ENCODE results near the gene HADH.

DNA sequence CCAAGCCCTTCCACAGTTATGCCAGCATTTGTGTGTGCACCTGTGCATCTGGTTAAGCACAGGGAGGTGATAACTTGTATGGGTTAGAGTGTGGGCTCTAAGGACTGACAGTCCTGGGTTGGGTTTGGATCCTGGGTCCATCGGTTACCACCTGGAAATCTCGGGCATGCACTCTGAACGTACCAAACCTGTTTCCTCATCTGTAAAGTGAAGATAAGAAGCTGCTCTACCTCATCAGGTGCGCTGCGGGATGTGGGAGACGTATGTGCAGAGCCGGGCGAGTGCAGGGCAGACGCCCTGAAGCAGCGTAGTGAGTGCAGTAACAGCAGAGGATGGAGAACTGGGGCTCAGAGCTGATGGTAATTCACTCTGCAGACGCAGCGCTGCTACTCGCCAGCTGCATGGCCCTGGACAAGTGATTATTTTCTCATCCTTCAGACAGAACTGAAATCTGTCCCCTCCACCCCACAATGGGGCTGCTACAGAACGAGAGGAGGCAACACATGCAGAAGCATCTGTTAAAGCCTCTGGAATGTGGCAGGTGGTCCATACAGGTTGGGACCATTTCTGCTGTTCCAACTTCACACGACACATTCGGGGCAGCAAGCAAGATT, 64.4 kb downstream of the HADH start:
- TF ChIP-seq, protein P1, sequence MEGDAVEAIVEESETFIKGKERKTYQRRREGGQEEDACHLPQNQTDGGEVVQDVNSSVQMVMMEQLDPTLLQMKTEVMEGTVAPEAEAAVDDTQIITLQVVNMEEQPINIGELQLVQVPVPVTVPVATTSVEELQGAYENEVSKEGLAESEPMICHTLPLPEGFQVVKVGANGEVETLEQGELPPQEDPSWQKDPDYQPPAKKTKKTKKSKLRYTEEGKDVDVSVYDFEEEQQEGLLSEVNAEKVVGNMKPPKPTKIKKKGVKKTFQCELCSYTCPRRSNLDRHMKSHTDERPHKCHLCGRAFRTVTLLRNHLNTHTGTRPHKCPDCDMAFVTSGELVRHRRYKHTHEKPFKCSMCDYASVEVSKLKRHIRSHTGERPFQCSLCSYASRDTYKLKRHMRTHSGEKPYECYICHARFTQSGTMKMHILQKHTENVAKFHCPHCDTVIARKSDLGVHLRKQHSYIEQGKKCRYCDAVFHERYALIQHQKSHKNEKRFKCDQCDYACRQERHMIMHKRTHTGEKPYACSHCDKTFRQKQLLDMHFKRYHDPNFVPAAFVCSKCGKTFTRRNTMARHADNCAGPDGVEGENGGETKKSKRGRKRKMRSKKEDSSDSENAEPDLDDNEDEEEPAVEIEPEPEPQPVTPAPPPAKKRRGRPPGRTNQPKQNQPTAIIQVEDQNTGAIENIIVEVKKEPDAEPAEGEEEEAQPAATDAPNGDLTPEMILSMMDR (conservative IDR thresholded peaks at IDR 0.05; ENCODE audit: low read length) = no peak
- TF ChIP-seq EZH2phosphoT487 (IDR thresholded peaks at IDR 0.05; ENCODE audit: borderline replicate concordance, low read depth, low read length) = no peak
